Measurements from ENCODE around the gene DRG2. TPM values are rescaled to one million over a fixed set of nuclear protein-coding genes. Genes with fewer than 3 reads are reported as not detected.
A peak's percentile ranks its signal among the peaks of the same experiment; 100 is the strongest.

DRG2 gene
- total and polyA plus RNA-seq, 10 donors, result 38.1 to 69.1 (median 49.4) TPM

GRCh38 chr17:18141210-18141803 is 53.6 kb downstream of the DRG2 start:
- H3K27ac ChIP-seq, result no peak overlapping the region
- WGBS, 5 donors, result 18 to 36% (median 31%) methylated on average over 8 to 9 of the region's 9 CpGs
- DNase-seq, result no peak
- intact Hi-C loops (cut with DNase I; ENCODE audit: low total_unique reads), result loop anchor here (5.0 kb wide), 1 partner anchor 76 kb away; no protein-coding TSS in a partner anchor
- H3K4me3 ChIP-seq, result no peak overlapping the region
- H3K4me1 ChIP-seq, result peaks cover 0 to 11% (median 3%) of the 10 kb centered on the region in 6 donors
- no peak for TF ChIP-seq POLR2A (IDR thresholded peaks at IDR 0.05)
- peak; percentile 17 to 75 (median 55) for TF ChIP-seq CTCF (IDR thresholded peaks at IDR 0.05 in 8 of 11, conservative IDR thresholded peaks at IDR 0.05 in 3 of 11)
- TF ChIP-seq POLR2AphosphoS5 (IDR thresholded peaks at IDR 0.05), result no peak
- peaks cover 0 to 45% (median 0%) of the 10 kb centered on the region in 7 donors for H3K27me3 ChIP-seq (replicated peaks in 1 of 7)
- H3K36me3 ChIP-seq, result no peaks in the 10 kb centered on the region
- no peaks in the 10 kb centered on the region for H3K9me3 ChIP-seq

GRCh38 chr17:18142417-18142816 is 54.7 kb downstream of the DRG2 start:
- Histone ChIP-seq H3K27me3 (replicated peaks in 1 of 7) (peaks cover 0 to 34% (median 0%) of the 10 kb centered on the region in 7 donors), H3K36me3 (no peaks in the 10 kb centered on the region), H3K4me3 (no peak overlapping the region), H3K9me3 (no peaks in the 10 kb centered on the region), H3K4me1 (peaks cover 0 to 11% (median 3%) of the 10 kb centered on the region in 6 donors), H3K27ac (no peak overlapping the region)
- DNase-seq, result no peak
- intact Hi-C loops (cut with DNase I; ENCODE audit: low total_unique reads), result loop anchor here (5.0 kb wide), 1 partner anchor 75 kb away; no protein-coding TSS in a partner anchor
- WGBS, 5 donors, result 85 to 96% (median 95%) methylated on average over 3 of the region's 3 CpGs
- TF ChIP-seq POLR2A (IDR thresholded peaks at IDR 0.05), result no peak
- no peak for TF ChIP-seq CTCF (IDR thresholded peaks at IDR 0.05 in 8 of 11, conservative IDR thresholded peaks at IDR 0.05 in 3 of 11)
- TF ChIP-seq POLR2AphosphoS5 (IDR thresholded peaks at IDR 0.05), result no peak

GRCh38 chr17:18143044-18143936 is 55.5 kb downstream of the DRG2 start:
- no peak for DNase-seq
- TF ChIP-seq POLR2AphosphoS5 (IDR thresholded peaks at IDR 0.05) (peak in 1 of 3 donors; percentile 18), POLR2A (IDR thresholded peaks at IDR 0.05) (no peak)
- H3K4me3 ChIP-seq, result no peak overlapping the region
- H3K27me3 ChIP-seq (replicated peaks in 1 of 7), result peaks cover 0 to 30% (median 0%) of the 10 kb centered on the region in 7 donors
- peaks cover 0 to 11% (median 3%) of the 10 kb centered on the region in 6 donors for H3K4me1 ChIP-seq
- intact Hi-C loops (cut with DNase I; ENCODE audit: low total_unique reads), result loop anchor here (5.0 kb wide), 1 partner anchor 74 kb away; no protein-coding TSS in a partner anchor
- H3K36me3 ChIP-seq, result no peaks in the 10 kb centered on the region
- H3K9me3 ChIP-seq, result no peaks in the 10 kb centered on the region
- 70 to 85% (median 78%) methylated on average over 13 to 18 of the region's 18 CpGs for WGBS, 5 donors
- H3K27ac ChIP-seq, result no peak overlapping the region

GRCh38 chr17:18144261-18144660 is 56.5 kb downstream of the DRG2 start:
- H3K9me3 ChIP-seq, result no peaks in the 10 kb centered on the region
- 86 to 100% (median 89%) methylated on average over 1 to 4 of the region's 4 CpGs for WGBS, 5 donors
- intact Hi-C loops (cut with DNase I; ENCODE audit: low total_unique reads), result loop anchor here (5.0 kb wide), 1 partner anchor 73 kb away; no protein-coding TSS in a partner anchor
- no peaks in the 10 kb centered on the region for H3K36me3 ChIP-seq
- TF ChIP-seq POLR2AphosphoS5 (IDR thresholded peaks at IDR 0.05) (no peak), CTCF (IDR thresholded peaks at IDR 0.05 in 8 of 11, conservative IDR thresholded peaks at IDR 0.05 in 3 of 11) (no peak), POLR2A (IDR thresholded peaks at IDR 0.05) (no peak)
- H3K4me1 ChIP-seq, result peaks cover 0 to 11% (median 3%) of the 10 kb centered on the region in 6 donors
- no peak overlapping the region for H3K27ac ChIP-seq
- no peak overlapping the region for H3K4me3 ChIP-seq
- DNase-seq, result no peak
- peaks cover 0 to 30% (median 0%) of the 10 kb centered on the region in 7 donors for H3K27me3 ChIP-seq (replicated peaks in 1 of 7)

Data from spleen (tissue), 11 donors.